GF-D8 (cell line): Measurements from ENCODE around the gene CLK4.

ENCODE experiments used
- DNase-seq: peaks from one replicate; lab custom pipeline; 2025; lab: John Stamatoyannopoulos, UW

CLK4 gene

DNA sequence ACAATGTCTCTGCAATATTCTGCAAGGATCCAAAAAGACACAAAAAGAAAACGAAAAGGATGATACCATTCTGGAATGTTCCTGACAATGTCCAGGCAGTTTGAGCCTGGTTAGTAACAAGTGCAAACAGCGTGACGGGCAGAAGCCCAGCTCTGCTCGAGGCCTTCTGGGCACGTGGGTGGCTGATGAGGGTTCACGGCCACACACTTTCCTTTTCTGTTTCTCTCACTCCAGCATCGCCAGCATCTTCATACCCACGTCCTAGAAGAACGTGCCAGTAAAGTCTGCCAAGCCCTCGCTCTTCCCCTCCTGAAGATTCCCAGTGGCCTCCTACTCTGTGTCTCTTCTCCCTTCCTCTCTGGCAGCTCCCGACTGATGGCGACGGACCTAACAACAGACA, 73.3 kb downstream of the CLK4 start:
- no peak for DNase-seq
